Stimulated activated CD4-positive, alpha-beta T cell treated with anti-CD3 and anti-CD28 coated beads, Interleukin-4, amount 100 ng/mL, for 48 hours (primary cell): ENCODE measurements around the gene KEL.

ENCODE experiments used
- DNase-seq, 2 donors: peaks; one replicate each; pipeline ENCODE4 v3.0.0-alpha.2; 2020; ENCODE audit warnings: low read depth in 2 of 2

Gene KEL

GRCh38 chr7:142930126-142930730 lies 31.9 kb downstream of the KEL start:
- DNase-seq = no peak

GRCh38 chr7:142927949-142928348 lies 34.2 kb downstream of the KEL start:
- DNase-seq = no peak

- DNase-seq = no peak
These were observed 34.9 kb downstream of the KEL start for GRCh38 chr7:142927085-142927745.

DNA sequence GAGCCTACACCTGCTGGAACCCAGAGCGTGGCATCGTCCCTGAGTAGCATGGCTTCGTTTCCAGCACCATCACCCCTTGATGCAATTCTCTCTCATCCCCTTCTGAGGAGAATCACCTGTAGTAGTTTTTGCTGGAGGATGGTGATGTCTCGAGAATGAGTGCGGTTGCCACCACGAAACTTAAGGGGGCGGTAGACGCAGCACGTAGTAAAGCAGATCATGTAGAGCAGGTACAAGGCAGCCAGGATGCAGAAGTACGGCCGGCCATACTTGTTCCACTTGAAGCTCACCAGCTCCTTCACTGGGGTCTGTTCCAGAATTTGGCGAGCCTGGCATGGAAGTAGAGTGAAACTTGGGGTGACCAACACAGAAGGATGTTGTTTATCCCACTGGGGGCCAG lies 36.8 kb downstream of the KEL start:
- no peak for DNase-seq

GRCh38 chr7:142923391-142923790 lies 38.8 kb downstream of the KEL start:
- DNase-seq = no peak

DNA sequence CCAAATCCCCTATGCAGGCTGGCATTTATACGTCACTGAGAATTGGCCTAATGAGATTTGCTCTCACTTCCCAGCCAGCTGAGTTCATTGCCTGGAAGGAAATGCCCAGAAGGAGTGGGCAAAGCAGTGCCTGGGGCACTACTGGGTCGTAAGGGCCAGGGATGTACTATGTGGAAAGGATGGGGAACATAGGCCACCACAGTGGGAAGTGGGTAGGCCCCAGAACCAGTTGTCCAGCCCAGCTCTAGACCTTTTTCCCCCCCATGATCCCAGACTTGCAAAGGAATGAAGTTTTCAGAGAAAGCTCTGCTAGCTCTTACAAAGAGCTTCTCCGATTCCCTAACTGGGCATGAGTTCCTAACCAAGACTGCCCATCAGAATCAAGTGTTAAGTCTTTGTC lies 42.5 kb downstream of the KEL start:
- no peak for DNase-seq

GRCh38 chr7:142918901-142919300 lies 43.3 kb downstream of the KEL start:
- DNase-seq = no peak

DNA sequence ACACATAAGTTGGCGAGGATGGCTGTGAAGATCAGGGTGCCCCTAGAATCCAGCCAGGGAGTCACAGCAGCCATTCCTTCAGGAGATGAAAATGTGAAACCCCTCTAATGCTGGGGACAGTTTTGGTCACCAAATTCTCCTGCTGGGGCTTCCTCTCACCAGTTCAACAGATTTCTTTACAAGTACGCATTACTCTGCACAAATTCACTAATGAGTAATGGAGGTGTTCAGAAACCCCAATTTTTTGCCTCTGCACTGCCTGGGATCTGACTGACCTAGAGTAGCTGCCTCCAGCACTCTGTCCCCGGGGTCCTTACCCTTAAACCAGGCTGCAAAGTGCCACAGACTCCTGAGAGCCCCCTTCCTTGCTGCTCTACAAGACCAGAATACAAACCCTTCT lies 44.7 kb downstream of the KEL start:
- no peak for DNase-seq

GRCh38 chr7:142916508-142916907 lies 45.7 kb downstream of the KEL start:
- DNase-seq = no peak

- no peak for DNase-seq
These were observed 46.8 kb downstream of the KEL start for GRCh38 chr7:142915315-142915714.

GRCh38 chr7:142914121-142914520 lies 48.0 kb downstream of the KEL start:
- DNase-seq = no peak

GRCh38 chr7:142913566-142913965 lies 48.6 kb downstream of the KEL start:
- DNase-seq = no peak

DNA sequence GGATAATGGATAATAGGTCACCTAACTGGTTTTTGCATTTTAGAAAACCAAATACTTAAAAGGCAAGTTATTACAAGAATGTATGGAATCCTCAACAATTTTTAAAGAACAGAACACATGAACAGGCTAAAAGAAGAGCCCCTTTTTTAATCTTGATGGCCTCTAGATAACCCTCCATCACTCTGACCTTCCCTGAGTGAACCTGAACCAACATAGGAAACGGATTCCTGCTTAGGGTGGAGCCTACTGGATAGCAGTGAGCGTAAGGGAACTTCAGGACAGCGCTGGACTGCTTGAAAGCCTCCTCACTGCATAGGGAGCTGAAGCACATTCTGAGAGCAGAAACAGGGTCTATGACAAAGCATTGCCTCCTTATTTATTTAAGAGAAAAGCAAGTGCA lies 49.1 kb downstream of the KEL start:
- no peak for DNase-seq

- DNase-seq = no peak
These were observed 51.7 kb downstream of the KEL start for GRCh38 chr7:142910481-142910880.

GRCh38 chr7:142910031-142910433 lies 52.1 kb downstream of the KEL start:
- DNase-seq = no peak

- DNase-seq = no peak
These were observed 53.0 kb downstream of the KEL start for GRCh38 chr7:142908921-142909890.

GRCh38 chr7:142908290-142908689 lies 53.9 kb downstream of the KEL start:
- no peak for DNase-seq

DNA sequence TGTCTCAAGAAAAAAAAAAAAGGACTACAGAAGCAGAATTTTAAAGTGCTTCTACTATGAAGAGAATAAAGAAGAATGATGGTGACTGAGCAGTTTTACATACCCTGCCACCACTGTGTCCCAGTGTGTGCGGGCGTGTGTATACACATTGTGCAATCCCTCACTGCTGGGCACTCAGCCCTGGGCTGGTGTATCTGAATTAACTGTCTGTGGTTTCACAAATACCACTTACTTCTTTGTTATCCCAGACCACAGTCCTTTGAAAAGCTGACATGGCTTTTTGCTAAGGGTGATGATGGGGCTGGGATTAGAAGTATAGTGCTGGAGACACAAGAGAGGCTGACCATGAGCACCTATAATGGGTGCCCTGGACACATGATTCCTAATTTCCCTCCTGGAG lies 55.5 kb downstream of the KEL start:
- DNase-seq = no peak

DNA sequence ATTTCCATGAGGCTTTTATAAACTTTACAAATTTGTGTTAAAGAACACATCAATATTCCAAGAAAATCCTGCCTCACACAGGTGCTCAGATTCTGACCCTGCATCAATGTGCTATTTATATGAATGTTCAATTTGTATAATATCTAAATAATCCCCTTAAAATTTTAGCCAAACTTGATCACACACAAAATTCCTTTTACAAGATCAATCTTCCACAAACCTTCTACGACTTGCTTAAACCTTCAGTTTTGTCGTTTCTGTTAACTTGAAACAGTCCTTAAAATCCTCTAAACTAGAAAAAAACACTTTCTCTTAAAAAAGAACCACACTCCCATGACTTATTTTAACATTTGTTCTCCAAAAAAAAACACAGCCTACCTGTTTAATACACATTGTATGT lies 56.4 kb downstream of the KEL start:
- DNase-seq = no peak

DNA sequence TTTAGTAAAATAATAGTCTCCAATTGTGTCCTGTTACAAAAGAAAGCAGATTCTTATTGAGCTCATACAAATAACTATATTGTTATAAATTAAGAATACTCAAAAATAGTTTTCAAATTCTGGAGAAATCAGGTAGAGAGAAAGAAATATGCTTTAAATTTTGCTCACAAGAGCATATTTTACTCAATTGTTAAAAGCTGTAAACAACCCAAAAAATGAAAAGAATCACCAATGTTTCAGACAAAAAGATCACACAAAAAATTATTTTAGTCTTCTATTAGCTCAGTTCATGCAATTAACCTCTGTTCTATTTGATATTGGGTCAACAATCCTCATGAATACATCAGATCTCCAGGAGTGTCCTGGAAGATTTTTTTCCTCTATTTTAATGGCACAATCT lies 58.0 kb downstream of the KEL start:
- no peak for DNase-seq

- no peak for DNase-seq
These were observed 60.5 kb downstream of the KEL start for GRCh38 chr7:142901426-142902259.

DNA sequence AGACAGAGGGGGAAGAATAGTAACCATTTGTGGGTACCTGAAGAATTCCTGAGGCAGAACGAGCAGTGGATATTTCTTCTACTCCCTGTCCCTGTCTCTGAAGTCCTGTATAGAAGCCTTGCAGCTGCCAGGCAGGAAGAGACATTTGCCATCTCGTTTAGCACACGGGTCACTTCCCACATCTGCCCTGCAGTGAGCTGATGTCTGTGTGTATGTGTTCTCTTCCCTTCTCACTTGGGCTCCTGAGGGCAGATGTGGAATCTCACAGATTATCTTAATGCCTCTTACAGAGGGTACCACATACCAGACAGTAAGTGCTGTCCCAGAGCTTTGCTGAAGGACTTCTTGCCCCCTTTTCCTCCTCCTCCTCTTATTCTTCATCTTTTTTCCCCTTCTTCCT lies 62.5 kb downstream of the KEL start:
- no peak for DNase-seq
